Heart right ventricle (tissue), 16 donors: ENCODE measurements around the gene TMC3. TPM values are rescaled to one million over a fixed set of nuclear protein-coding genes. Genes with fewer than 3 reads are reported as not detected.

Experiments
- ATAC-seq, 8 donors: fragments of 200-7000 bp; cut with Tn5 transposase; one replicate each; pipeline ENCODE4 v1.9.1; 2020; ENCODE audit warnings: mild to moderate bottlenecking in 8 of 8, moderate library complexity in 8 of 8, moderate number of reproducible peaks in 1 of 8
- DNase-seq, 2 donors: peaks; one replicate each; pipeline ENCODE4 v3.0.0-alpha.2; 2020
- H3K27ac ChIP-seq, 10 donors: fragments of 200-600 bp; sonication (generic) in 2 of 10; one replicate each; pipeline versions ENCODE4 v1.5.0 to v1.8.0; 2020 to 2022; ENCODE audit warnings: mild to moderate bottlenecking in 3 of 10
- H3K27me3 ChIP-seq, 7 donors: fragments of 200-600 bp; one replicate each; pipeline ENCODE4 v1.8.0; 2021 to 2022; ENCODE audit warnings: mild to moderate bottlenecking in 2 of 7
- H3K36me3 ChIP-seq, 9 donors: fragments of 200-600 bp; sonication (generic) in 1 of 9; one replicate each; pipeline versions ENCODE4 v1.5.0 to v1.8.0; 2020 to 2022; ENCODE audit warnings: mild to moderate bottlenecking in 2 of 9
- H3K4me1 ChIP-seq, 9 donors: fragments of 200-600 bp; sonication (generic) in 1 of 9; one replicate each; pipeline versions ENCODE4 v1.5.0 to v1.8.0; 2020 to 2022; ENCODE audit warnings: mild to moderate bottlenecking in 4 of 9
- H3K4me3 ChIP-seq, 10 donors: fragments of 200-600 bp; sonication (generic) in 2 of 10; one replicate each; pipeline versions ENCODE4 v1.5.0 to v1.8.0; 2020 to 2022; ENCODE audit warnings: mild to moderate bottlenecking in 7 of 10, moderate library complexity in 2 of 10
- H3K9me3 ChIP-seq, 11 donors: fragments of 200-600 bp in 10 of 11; sonication (generic) in 2 of 11; one replicate each; pipeline versions ENCODE4 v1.5.0 to v1.8.0; 2013 to 2022; ENCODE audit warnings: mild to moderate bottlenecking in 2 of 11, control low read depth in 1 of 11, moderate library complexity in 1 of 11
- CTCF ChIP-seq, 9 donors: fragments of 200-600 bp; sonication (generic) in 2 of 9; IDR thresholded peaks; one replicate each; pipeline versions ENCODE4 v1.5.0 to v1.8.0; 2021 to 2022; ENCODE audit warnings: antibody characterized with exemption in 9 of 9, mild to moderate bottlenecking in 5 of 9, moderate library complexity in 1 of 9
- WGBS, 2 donors: extraction: QIAGEN DNeasy Blood & Tissue Kit; methylation state at CpG; one replicate each; pipeline ENCODE4 v1.1.7; 2013; ENCODE audit warnings: inconsistent platforms in 1 of 2; 5-methylcytosine and 5-hydroxymethylcytosine counted together
- intact Hi-C, 10 donors: fragments of 100-400 bp; cut with DNase I; formaldehyde crosslinking; loops; one replicate each; pipeline versions ENCODE4 v1.11.1 to v1.14.2; 2022
- polyA plus RNA-seq, 2 donors: library from polyadenylated mRNA; stranded (reverse); fragments of 200-250 nt; gene quantifications; one replicate each; pipeline ENCODE4 v1.2.3, GENCODE V29; 2013
- total RNA-seq, 10 donors: library from RNA; stranded (reverse); fragmentation: NEBNext Ultra II Directional in 3 of 10; extraction: Animal tissue kit (Norgen Biotek cat#: 25700) in 3 of 10; gene quantifications; one replicate each; pipeline versions ENCODE4 v1.2.1 to v1.2.4, GENCODE V29; 2021 to 2023
- donor health status: Arrhythmogenic right ventricular cardiomyopathy.
- donor health status: ischemic (EF 13 %, LVEDD 7.1; RV severe dilation, severe dysfunction).
- donor health status: healthy with polysubstance abuse.
- donor health status: DM: no; HTN: yes; CAD: no.
- donor health status: DM: no; HTN: no; CAD: no.
- donor health status: ischemic (EF 25% LVEDD 6.9; RV normal size, moderate dysfunction).
- donor health status: ischemic (EF 25% LVEDD 5.7; RV mildly dilated, moderate dysfunction).
- donor health status: healthy.
- donor health status: DM: yes; HTN: yes; CAD: no.
- donor health status: Ischemic cardiomyopathy.
- donor health status: ischemic (EF 35%, LVEDD 5.7; RV mildly dilated, moderate dysfunction).
- donor health status: nonischemic (EF 11% LVEDD 7.7; RV severe dilation, severe dysfunction).
- donor health status: DM: yes; HTN: yes; CAD: no.
- donor health status: PGD.
- donor health status: ischemic (EF 29% LVEDD 5.4; RV normal size, mild dysfunction).
- donor health status: nonischemic (EF 23%, LVEDD 6.1; RV moderate dilation, normal function).

The TMC3 gene
- total and polyA plus RNA-seq, 12 donors: under 0.01 TPM; not detected in 11

GRCh38 chr15:81288040-81288439, 86.0 kb downstream of the TMC3 start:
- no peak for DNase-seq

GRCh38 chr15:81286621-81287121, 87.3 kb downstream of the TMC3 start:
- intact Hi-C loops: loop anchor here in 1 of 10 donors (10.0 kb wide), 1 partner anchor 48 kb away; no protein-coding TSS in a partner anchor

More at GRCh38 chr15:81288040-81288439, 86.0 kb downstream of the TMC3 start:
- peaks cover 0 to 55% (median 4%) of the 10 kb centered on the region in 9 donors for H3K4me1 ChIP-seq
- no peak overlapping the region for H3K4me3 ChIP-seq
- intact Hi-C loops: loop anchor here in 1 of 10 donors (10.0 kb wide), 1 partner anchor 47 kb away; no protein-coding TSS in a partner anchor
- H3K36me3 ChIP-seq: peaks cover 0 to 53% (median 0%) of the 10 kb centered on the region in 9 donors
- no peak for ATAC-seq
- 67 to 71% methylated on average over 3 of the region's 3 CpGs for WGBS, 2 donors
- H3K9me3 ChIP-seq: no peaks in the 10 kb centered on the region
- H3K27me3 ChIP-seq: no peaks in the 10 kb centered on the region
- H3K27ac ChIP-seq: no peak overlapping the region
- no peak for TF ChIP-seq CTCF (IDR thresholded peaks at IDR 0.05)

GRCh38 chr15:81285461-81285860, 88.6 kb downstream of the TMC3 start:
- Histone ChIP-seq H3K36me3 (peaks cover 0 to 61% (median 0%) of the 10 kb centered on the region in 9 donors), H3K4me3 (no peak overlapping the region), H3K4me1 (peaks cover 0 to 39% (median 4%) of the 10 kb centered on the region in 9 donors), H3K27me3 (no peaks in the 10 kb centered on the region), H3K27ac (peak overlapping the region in 1 of 10 donors; percentile 67), H3K9me3 (no peaks in the 10 kb centered on the region)
- no peak for TF ChIP-seq CTCF (IDR thresholded peaks at IDR 0.05)
- intact Hi-C loops: loop anchor here in 1 of 10 donors (10.0 kb wide), 1 partner anchor 49 kb away; no protein-coding TSS in a partner anchor
- DNase-seq: no peak
- no peak for ATAC-seq
- 93 to 96% methylated on average over 6 of the region's 6 CpGs for WGBS, 2 donors

More at GRCh38 chr15:81286621-81287121, 87.3 kb downstream of the TMC3 start:
- peaks cover 0 to 61% (median 0%) of the 10 kb centered on the region in 9 donors for H3K36me3 ChIP-seq
- H3K27ac ChIP-seq: peak overlapping the region in 1 of 10 donors; percentile 67
- no peaks in the 10 kb centered on the region for H3K27me3 ChIP-seq
- peaks cover 0 to 43% (median 4%) of the 10 kb centered on the region in 9 donors for H3K4me1 ChIP-seq
- H3K4me3 ChIP-seq: no peak overlapping the region
- ATAC-seq: peak in 1 of 8 donors; percentile 39
- no peak for TF ChIP-seq CTCF (IDR thresholded peaks at IDR 0.05)
- no peak for DNase-seq
- H3K9me3 ChIP-seq: no peaks in the 10 kb centered on the region
- 72 to 84% methylated on average over 2 of the region's 2 CpGs for WGBS, 2 donors

- no peaks in the 10 kb centered on the region for H3K9me3 ChIP-seq
- intact Hi-C loops: loop anchor here in 2 of 10 donors (5.0 to 10.0 kb wide), 2 partner anchors 50 to 103 kb away; no protein-coding TSS in a partner anchor
- no peak overlapping the region for H3K4me3 ChIP-seq
- no peak for DNase-seq
- H3K27me3 ChIP-seq: no peaks in the 10 kb centered on the region
- H3K27ac ChIP-seq: peak overlapping the region in 2 of 10 donors; percentile 31 to 33
- H3K36me3 ChIP-seq: peaks cover 0 to 70% (median 0%) of the 10 kb centered on the region in 9 donors
- peak in 6 of 8 donors; percentile 13 to 72 (median 45) for ATAC-seq
- H3K4me1 ChIP-seq: peaks cover 0 to 39% (median 4%) of the 10 kb centered on the region in 9 donors
- 63 to 64% methylated on average over 5 of the region's 5 CpGs for WGBS, 2 donors
- TF ChIP-seq CTCF (IDR thresholded peaks at IDR 0.05): no peak
Measured at GRCh38 chr15:81284256-81285031, 89.6 kb downstream of the TMC3 start.
